Stimulated activated naive CD8-positive, alpha-beta T cell treated with anti-CD3 and anti-CD28 coated beads, Interleukin-15, Interleukin-2, amounts not matched to agents 100 U/mL and 50 U/mL, for 24 hours (primary cell): ENCODE data around the gene SLC9A3.

Experiments
- ATAC-seq: fragments of 150-1000 bp; cut with Tn5 transposase; one replicate; pipeline ENCODE4 v1.10.0; 2021
- DNase-seq: peaks from one replicate; pipeline ENCODE4 v3.0.0; 2021

The SLC9A3 gene

GRCh38 chr5:458547-459353 lies 65.5 kb downstream of the SLC9A3 start:
- DNase-seq (peak; percentile 72), ATAC-seq (peak; percentile 91)

- ATAC-seq (no peak), DNase-seq (no peak)
Measured at GRCh38 chr5:457195-457961, 66.9 kb downstream of the SLC9A3 start.

GRCh38 chr5:456351-457194 lies 67.7 kb downstream of the SLC9A3 start:
- ATAC-seq (no peak), DNase-seq (no peak)

- ATAC-seq, result no peak
- DNase-seq, result no peak
Measured at GRCh38 chr5:455806-456205, 68.4 kb downstream of the SLC9A3 start.

- ATAC-seq, result no peak
Measured at GRCh38 chr5:454936-455335, 69.3 kb downstream of the SLC9A3 start.

GRCh38 chr5:453725-454481 lies 70.3 kb downstream of the SLC9A3 start:
- ATAC-seq (no peak), DNase-seq (no peak)

More at GRCh38 chr5:454936-455335, 69.3 kb downstream of the SLC9A3 start:
- DNase-seq, result no peak

GRCh38 chr5:452978-453710 lies 71.1 kb downstream of the SLC9A3 start:
- no peak for ATAC-seq
- DNase-seq, result no peak

- DNase-seq, result no peak
Measured at GRCh38 chr5:451587-452458, 72.4 kb downstream of the SLC9A3 start.

GRCh38 chr5:449151-449550 lies 75.1 kb downstream of the SLC9A3 start:
- DNase-seq, result no peak
- ATAC-seq, result no peak

More at GRCh38 chr5:451587-452458, 72.4 kb downstream of the SLC9A3 start:
- no peak for ATAC-seq

- ATAC-seq (no peak), DNase-seq (no peak)
Measured at GRCh38 chr5:448766-449090, 75.5 kb downstream of the SLC9A3 start.

GRCh38 chr5:448061-448765 lies 76.0 kb downstream of the SLC9A3 start:
- ATAC-seq (no peak), DNase-seq (no peak)

- ATAC-seq, result no peak
- no peak for DNase-seq
Measured at GRCh38 chr5:447501-447900, 76.7 kb downstream of the SLC9A3 start.

GRCh38 chr5:446883-447263 lies 77.4 kb downstream of the SLC9A3 start:
- no peak for ATAC-seq
- DNase-seq, result no peak

GRCh38 chr5:446066-446882 lies 78.0 kb downstream of the SLC9A3 start:
- no peak for DNase-seq
- no peak for ATAC-seq

- no peak for DNase-seq
- no peak for ATAC-seq
Measured at GRCh38 chr5:445591-445990, 78.7 kb downstream of the SLC9A3 start.

GRCh38 chr5:444226-444625 lies 80.0 kb downstream of the SLC9A3 start:
- DNase-seq, result no peak
- ATAC-seq, result no peak

GRCh38 chr5:443239-444151 lies 80.8 kb downstream of the SLC9A3 start:
- DNase-seq (peak; percentile 51), ATAC-seq (peak; percentile 21)
